K562 (cell line): ENCODE data around the gene VPS13D. TPM values are rescaled to one million over a fixed set of nuclear protein-coding genes. Genes with fewer than 3 reads are reported as not detected.

Experiments
- BMI1 ChIP-seq: fragments of 150-350 bp; IDR thresholded peaks from 2 replicates; pipeline ENCODE4 v1.6.1; 2014; ENCODE audit warnings: low read length
- CHD2 ChIP-seq: IDR thresholded peaks from 2 replicates; pipeline ENCODE4 v1.6.1; 2011; ENCODE audit warnings: low read depth, low read length
- DDX20 ChIP-seq: fragments of 450-650 bp; IDR thresholded peaks from 2 replicates; pipeline ENCODE4 v1.6.1; 2016; ENCODE audit warnings: missing genetic modification characterization, low read depth, mild to moderate bottlenecking, missing compliant biosample characterization, moderate library complexity
- DMBX1 ChIP-seq: fragments of 250-450 bp; sonication (Bioruptor Pico); IDR thresholded peaks from 2 replicates; pipeline ENCODE4 v1.8.0; 2022; ENCODE audit warnings: inconsistent platforms, mild to moderate bottlenecking, moderate library complexity, borderline replicate concordance
- EP300 ChIP-seq: IDR thresholded peaks from 2 replicates; pipeline ENCODE4 v1.6.1; 2012; ENCODE audit warnings: low read length, improper control_type of control experiment
- ESRRB ChIP-seq: fragments of 250-450 bp; sonication (Bioruptor Pico); IDR thresholded peaks from 2 replicates; pipeline ENCODE4 v1.5.0; 2020; ENCODE audit warnings: mild to moderate bottlenecking, moderate library complexity, borderline replicate concordance
- FOSL1 ChIP-seq: fragments of 200-800 bp; sonication (Bioruptor generic); conservative IDR thresholded peaks from 2 replicates; pipeline ENCODE4 v1.6.1; 2016; ENCODE audit warnings: missing genetic modification characterization, missing compliant biosample characterization
- FOXJ2 ChIP-seq: fragments of 200-800 bp; sonication (Bioruptor generic); IDR thresholded peaks from 2 replicates; pipeline ENCODE4 v1.6.1; 2016; ENCODE audit warnings: missing genetic modification characterization, missing compliant biosample characterization
- GATAD2A ChIP-seq: fragments of 450-650 bp; IDR thresholded peaks from 2 replicates; pipeline ENCODE4 v1.6.1; 2017
- HMBOX1 ChIP-seq: sonication (generic); IDR thresholded peaks from 2 replicates; pipeline ENCODE4 v1.6.1; 2016
- HMGN3 ChIP-seq: IDR thresholded peaks from 2 replicates; pipeline ENCODE4 v1.6.1; 2011; ENCODE audit warnings: borderline replicate concordance, low read depth, mild to moderate bottlenecking, mixed read lengths, low read length; ENCODE audit not compliant: insufficient read length; ENCODE audit errors: extremely low read depth
- KAT7 ChIP-seq: sonication (generic); formaldehyde crosslinking; IDR thresholded peaks from 2 replicates; pipeline ENCODE4 v1.8.0; 2022; ENCODE audit warnings: missing genetic modification reagents, mild to moderate bottlenecking, borderline replicate concordance
- KDM4B ChIP-seq, 2 experiments: fragments of 450-650 bp in 1 of 2; sonication (generic) in 1 of 2; IDR thresholded peaks; 2 replicates each; pipeline ENCODE4 v1.6.1; 2016 to 2017; ENCODE audit warnings: borderline replicate concordance in 2 of 2, antibody characterized with exemption in 1 of 2, low read depth in 1 of 2, mild to moderate bottlenecking in 1 of 2
- MAFG ChIP-seq: fragments of 450-650 bp; conservative IDR thresholded peaks from 2 replicates; pipeline ENCODE4 v1.6.1; 2016; ENCODE audit warnings: missing genetic modification characterization, missing compliant biosample characterization
- MTF1 ChIP-seq: fragments of 250-450 bp; sonication (Bioruptor Pico); IDR thresholded peaks from 2 replicates; pipeline ENCODE4 v1.9.0; 2021; ENCODE audit warnings: moderate library complexity, mild to moderate bottlenecking, inconsistent platforms, borderline replicate concordance
- PRMT5 ChIP-seq: sonication (generic); formaldehyde crosslinking; IDR thresholded peaks from 2 replicates; pipeline ENCODE4 v1.5.0; 2020; ENCODE audit warnings: missing genetic modification reagents
- RBM14 ChIP-seq: fragments of 200-400 bp; formaldehyde crosslinking; IDR thresholded peaks from 2 replicates; pipeline ENCODE4 v1.6.1; 2018; ENCODE audit warnings: low read depth, mild to moderate bottlenecking, low read length, moderate library complexity, borderline replicate concordance; ENCODE audit not compliant: insufficient read depth
- SNIP1 ChIP-seq: fragments of 450-650 bp; IDR thresholded peaks from 2 replicates; pipeline ENCODE4 v1.7.1; 2017; ENCODE audit warnings: low read depth, mild to moderate bottlenecking
- STAT5A ChIP-seq: IDR thresholded peaks from 2 replicates; pipeline ENCODE4 v1.6.1; 2012; ENCODE audit warnings: low read length, inconsistent platforms, borderline replicate concordance
- STAT6 ChIP-seq: sonication (generic); formaldehyde crosslinking; IDR thresholded peaks from 2 replicates; pipeline ENCODE4 v1.8.1; 2023; ENCODE audit warnings: mild to moderate bottlenecking, missing genetic modification reagents
- ZNF75A ChIP-seq: fragments of 450-650 bp; formaldehyde crosslinking; IDR thresholded peaks from 2 replicates; pipeline ENCODE4 v1.4.0; 2020; ENCODE audit warnings: mild to moderate bottlenecking
- ZNF778 ChIP-seq: fragments of 450-650 bp; formaldehyde crosslinking; IDR thresholded peaks from 2 replicates; pipeline ENCODE4 v1.4.0; 2020; ENCODE audit warnings: mild to moderate bottlenecking, moderate library complexity
- ZNF79 ChIP-seq: fragments of 250-450 bp; sonication (Bioruptor Pico); IDR thresholded peaks from 2 replicates; pipeline ENCODE4 v1.4.0; 2020; ENCODE audit warnings: low read depth, mild to moderate bottlenecking, moderate library complexity
- polyA plus RNA-seq, 8 experiments: library from polyadenylated mRNA; depleted of rRNA in 4 of 8; stranded (reverse) in 5 of 8; unstranded in 3 of 8; fragments of >200 nt; fragmentation: Nextera tagmentation in 2 of 8; fragmentation: Illumina TruSeq in 1 of 8; extraction: Ambion mirVana in 2 of 8; extraction: Trizol in 1 of 8; gene quantifications; 2 replicates each; pipeline versions ENCODE4 v1.2.1 to v1.2.3, GENCODE V29; 2011 to 2014; ENCODE audit warnings: inconsistent platforms in 1 of 8, missing spikeins in 1 of 8
- total RNA-seq, 7 experiments: library from RNA; depleted of rRNA in 6 of 7; stranded (reverse); fragments of >200 nt in 6 of 7; fragmentation: Illumina TruSeq in 2 of 7; extraction: Trizol in 2 of 7; gene quantifications; 2 replicates each; pipeline versions ENCODE4 v1.2.1 to v1.2.3, GENCODE V29; 2011 to 2021; ENCODE audit warnings: low replicate concordance in 1 of 7

VPS13D gene
- total and polyA plus RNA-seq, 9 of the 15 experiments (the other 6 are each of a cell fraction or from before 2014, with no cell fraction given) = 6.1 to 51.5 (median 38.5) TPM

GRCh38 chr1:12441414-12442105, 211.7 kb downstream of the VPS13D start (continued):
- no peak for TF ChIP-seq RBM14
- no peak for TF ChIP-seq ZNF75A (CRISPR knock-in tag)
- TF ChIP-seq FOXJ2 (tag) = no peak
- TF ChIP-seq ZNF778 (CRISPR knock-in tag) = no peak
- no peak for TF ChIP-seq HMBOX1
- TF ChIP-seq KAT7 = no peak
- TF ChIP-seq ZNF79 (CRISPR knock-in tag) = no peak
- TF ChIP-seq PRMT5 (CRISPR knock-in tag) = no peak
- TF ChIP-seq KDM4B (IDR thresholded peaks at IDR 0.05; ENCODE audit: borderline replicate concordance in 2 of 2, low read depth in 1 of 2) = no peak
- TF ChIP-seq BMI1 = no peak
- TF ChIP-seq DDX20 (tag) = no peak
- TF ChIP-seq FOSL1 (tag) = peak; percentile 22; the same call in 1 of the 2 replicates
- peak; percentile 41; the same call in 1 of the 2 replicates for TF ChIP-seq STAT5A
- TF ChIP-seq MAFG (tag) = no peak
- no peak for TF ChIP-seq STAT6 (CRISPR knock-in tag)
- no peak for TF ChIP-seq HMGN3
- peak; percentile 74; the same call in 1 of the 2 replicates for TF ChIP-seq EP300
- TF ChIP-seq GATAD2A = peak; percentile 79
- no peak for TF ChIP-seq SNIP1
- no peak for TF ChIP-seq CHD2
- no peak for TF ChIP-seq ESRRB (CRISPR knock-in tag)
- peak; percentile 52; the same call in 1 of the 2 replicates for TF ChIP-seq DMBX1 (CRISPR knock-in tag)
- TF ChIP-seq MTF1 (CRISPR knock-in tag) = no peak
